Measurements from ENCODE around the gene DNASE2.

GRCh38 chr19:12836529-12836863 lies 44.8 kb downstream of the DNASE2 start:
- TF ChIP-seq, protein P1, sequence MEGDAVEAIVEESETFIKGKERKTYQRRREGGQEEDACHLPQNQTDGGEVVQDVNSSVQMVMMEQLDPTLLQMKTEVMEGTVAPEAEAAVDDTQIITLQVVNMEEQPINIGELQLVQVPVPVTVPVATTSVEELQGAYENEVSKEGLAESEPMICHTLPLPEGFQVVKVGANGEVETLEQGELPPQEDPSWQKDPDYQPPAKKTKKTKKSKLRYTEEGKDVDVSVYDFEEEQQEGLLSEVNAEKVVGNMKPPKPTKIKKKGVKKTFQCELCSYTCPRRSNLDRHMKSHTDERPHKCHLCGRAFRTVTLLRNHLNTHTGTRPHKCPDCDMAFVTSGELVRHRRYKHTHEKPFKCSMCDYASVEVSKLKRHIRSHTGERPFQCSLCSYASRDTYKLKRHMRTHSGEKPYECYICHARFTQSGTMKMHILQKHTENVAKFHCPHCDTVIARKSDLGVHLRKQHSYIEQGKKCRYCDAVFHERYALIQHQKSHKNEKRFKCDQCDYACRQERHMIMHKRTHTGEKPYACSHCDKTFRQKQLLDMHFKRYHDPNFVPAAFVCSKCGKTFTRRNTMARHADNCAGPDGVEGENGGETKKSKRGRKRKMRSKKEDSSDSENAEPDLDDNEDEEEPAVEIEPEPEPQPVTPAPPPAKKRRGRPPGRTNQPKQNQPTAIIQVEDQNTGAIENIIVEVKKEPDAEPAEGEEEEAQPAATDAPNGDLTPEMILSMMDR (IDR thresholded peaks at IDR 0.05; ENCODE audit: low read length) = no peak
- TF ChIP-seq EZH2phosphoT487 (IDR thresholded peaks at IDR 0.05; ENCODE audit: low read length) (no peak), EZH2 (optimal IDR thresholded peaks at IDR 0.05; ENCODE audit: low read depth, low read length) (no peak)
